PFSK-1 (cell line): ENCODE data around the gene LCK.

ENCODE experiments used
- FOXP2 ChIP-seq: optimal IDR thresholded peaks from 2 replicates; pipeline ENCODE3; 2011; ENCODE audit warnings: borderline replicate concordance, control low read depth, inconsistent platforms; ENCODE audit not compliant: insufficient read depth; ENCODE audit errors: extremely low read length, extremely low read depth
- POLR2AphosphoS5 ChIP-seq: IDR thresholded peaks from 2 replicates; pipeline ENCODE4 v1.6.1; 2012; ENCODE audit warnings: low read depth, mild to moderate bottlenecking, control low read depth, low read length, moderate library complexity
- REST ChIP-seq, 2 experiments: IDR thresholded peaks; 2 replicates each; pipeline versions ENCODE4 v1.6.1 to v1.8.0; 2011 to 2012; ENCODE audit warnings: low read depth in 2 of 2, low read length in 2 of 2, control low read depth in 1 of 2, inconsistent platforms in 1 of 2, mild to moderate bottlenecking in 1 of 2, moderate library complexity in 1 of 2; ENCODE audit not compliant: insufficient read depth in 1 of 2
- SIN3A ChIP-seq: IDR thresholded peaks from 2 replicates; pipeline ENCODE4 v1.6.1; 2012; ENCODE audit warnings: mild to moderate bottlenecking, low read length, moderate library complexity, borderline replicate concordance; ENCODE audit not compliant: insufficient read depth
- TAF1 ChIP-seq: IDR thresholded peaks from 2 replicates; pipeline ENCODE4 v1.6.1; 2012; ENCODE audit warnings: low read length, control low read depth, borderline replicate concordance; ENCODE audit not compliant: insufficient read depth

LCK gene

GRCh38 chr1:32263744-32264143 is 12.7 kb downstream of the LCK start:
- no peak for TF ChIP-seq POLR2AphosphoS5

- no peak for TF ChIP-seq SIN3A
Measured at GRCh38 chr1:32265846-32266245, 14.8 kb downstream of the LCK start.

- no peak for TF ChIP-seq POLR2AphosphoS5
- TF ChIP-seq TAF1, result no peak
- no peak for TF ChIP-seq FOXP2
- no peak for TF ChIP-seq REST (IDR thresholded peaks at IDR 0.05; ENCODE audit: insufficient read depth in 1 of 2, low read depth in 2 of 2, low read length in 2 of 2)
- no peak for TF ChIP-seq SIN3A
Measured at GRCh38 chr1:32266921-32267591, 16.0 kb downstream of the LCK start.

GRCh38 chr1:32269744-32270143 is 18.7 kb downstream of the LCK start:
- TF ChIP-seq REST (IDR thresholded peaks at IDR 0.05; ENCODE audit: insufficient read depth in 1 of 2, low read depth in 2 of 2, low read length in 2 of 2), result no peak
- TF ChIP-seq TAF1, result no peak
- no peak for TF ChIP-seq SIN3A

GRCh38 chr1:32272557-32273390 is 21.7 kb downstream of the LCK start:
- TF ChIP-seq POLR2AphosphoS5 (no peak), TAF1 (no peak), FOXP2 (no peak), SIN3A (no peak), REST (IDR thresholded peaks at IDR 0.05; ENCODE audit: insufficient read depth in 1 of 2, low read depth in 2 of 2, low read length in 2 of 2) (no peak)

- TF ChIP-seq FOXP2, result no peak
- no peak for TF ChIP-seq REST (IDR thresholded peaks at IDR 0.05; ENCODE audit: insufficient read depth in 1 of 2, low read depth in 2 of 2, low read length in 2 of 2)
- no peak for TF ChIP-seq SIN3A
- TF ChIP-seq POLR2AphosphoS5, result no peak
- no peak for TF ChIP-seq TAF1
Measured at GRCh38 chr1:32273391-32274208, 22.5 kb downstream of the LCK start.
